ENCODE data around the gene GPR65.

The GPR65 gene

DNA sequence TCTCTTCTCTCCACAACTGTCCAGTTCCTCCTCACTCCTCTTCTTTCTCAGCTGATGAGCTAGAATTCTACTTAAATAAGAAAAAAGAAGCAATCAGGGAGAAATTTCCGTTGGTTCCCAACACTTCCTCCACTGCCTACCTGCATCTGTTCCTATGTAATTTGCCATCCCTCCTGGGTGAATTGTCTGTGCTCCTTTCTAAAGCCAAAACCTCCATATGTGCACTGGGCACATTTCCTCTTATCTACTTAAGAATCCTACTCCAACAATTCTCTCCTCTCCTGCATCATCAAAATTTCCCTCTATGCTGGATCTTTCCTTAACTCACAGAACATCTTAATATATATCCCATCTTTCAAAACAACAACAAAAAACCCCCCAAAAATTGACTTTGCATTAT is 35.2 kb downstream of the GPR65 start:
- no peak for DNase-seq

GRCh38 chr14:88043529-88044443 is 38.9 kb downstream of the GPR65 start:
- DNase-seq: no peak

DNA sequence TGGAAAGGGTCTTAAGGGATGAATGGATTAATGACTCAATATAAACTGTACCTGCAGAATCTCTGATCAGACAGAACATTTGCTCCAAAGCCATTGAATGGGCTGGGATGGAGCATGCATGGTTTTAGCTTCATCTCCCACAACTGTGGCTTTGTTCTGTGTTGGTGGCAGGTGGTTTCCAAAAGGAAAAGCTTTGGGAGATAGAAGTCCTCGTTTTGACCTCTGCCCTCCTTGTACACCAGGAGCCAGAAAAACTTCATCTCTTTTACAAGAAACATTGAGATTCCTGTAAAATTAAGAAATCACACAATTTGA is 39.5 kb downstream of the GPR65 start:
- DNase-seq: no peak

- peak; percentile 48 to 86 for DNase-seq
These were observed 40.0 kb downstream of the GPR65 start for GRCh38 chr14:88044776-88045446.

GRCh38 chr14:88045705-88046104 is 40.8 kb downstream of the GPR65 start:
- DNase-seq: peak; percentile 93 to 96

- no peak for DNase-seq
These were observed 43.4 kb downstream of the GPR65 start for GRCh38 chr14:88048351-88048750.

DNA sequence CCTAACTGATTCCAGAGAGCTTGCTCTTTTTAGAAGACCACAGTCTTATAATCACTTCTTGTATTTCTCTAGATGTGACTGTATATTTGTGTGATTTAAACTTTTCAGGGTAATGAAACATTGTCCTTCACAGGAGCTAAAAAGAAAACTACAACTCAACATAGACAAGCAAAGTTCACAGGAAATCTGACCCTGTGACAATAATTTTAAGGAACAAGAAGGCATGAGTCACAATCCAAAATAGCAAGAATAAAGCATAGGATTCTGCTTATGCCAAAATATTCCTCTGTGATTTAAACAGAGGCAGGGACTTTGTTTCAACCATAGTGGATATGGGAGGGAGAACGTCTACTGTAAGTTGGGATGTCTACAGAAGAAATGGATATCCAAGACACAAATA is 44.3 kb downstream of the GPR65 start:
- DNase-seq: peak; percentile 70 to 83

DNA sequence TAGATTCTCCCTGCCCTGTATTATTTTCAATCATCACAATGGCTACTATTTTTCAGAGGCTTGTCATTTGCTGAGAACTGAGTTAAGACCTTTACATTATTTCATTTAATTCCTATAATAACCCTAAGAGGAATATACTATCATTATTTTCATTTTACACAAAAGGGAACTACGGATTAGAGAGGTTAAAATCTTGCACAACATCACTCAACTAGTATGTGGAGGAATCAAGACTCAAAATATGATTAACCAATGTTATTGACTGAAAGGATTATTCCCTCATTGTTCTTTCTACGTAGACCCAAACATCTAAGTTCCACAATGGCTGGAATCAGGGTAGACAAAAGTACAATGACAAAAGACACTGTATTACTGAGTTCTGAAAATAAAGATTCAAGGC is 45.0 kb downstream of the GPR65 start:
- peak; percentile 30 to 59 for DNase-seq

GRCh38 chr14:88060576-88060975 is 55.6 kb downstream of the GPR65 start:
- no peak for DNase-seq

GRCh38 chr14:88063811-88064210 is 58.9 kb downstream of the GPR65 start:
- no peak for DNase-seq
